ENCODE measurements around the gene TFDP2.

TFDP2 gene

GRCh38 chr3:142046320-142047020 is 102.9 kb downstream of the TFDP2 start:
- TF ChIP-seq CSDC2 (CRISPR knock-in tag; IDR thresholded peaks at IDR 0.05) = no peak
- no peak for TF ChIP-seq PATZ1 (CRISPR knock-in tag; IDR thresholded peaks at IDR 0.05; ENCODE audit: borderline replicate concordance)
- TF ChIP-seq SNAI2 (CRISPR knock-in tag; IDR thresholded peaks at IDR 0.05) = no peak
- no peak for TF ChIP-seq ZNF565 (CRISPR knock-in tag; conservative IDR thresholded peaks at IDR 0.05; ENCODE audit: low read depth)
- TF ChIP-seq PPARA (CRISPR knock-in tag; IDR thresholded peaks at IDR 0.05; ENCODE audit: borderline replicate concordance) = no peak
- no peak for TF ChIP-seq RARB (CRISPR knock-in tag; IDR thresholded peaks at IDR 0.05)
- TF ChIP-seq CSRNP3 (CRISPR knock-in tag; IDR thresholded peaks at IDR 0.05) = no peak
- no peak for TF ChIP-seq GLIS3 (CRISPR knock-in tag; IDR thresholded peaks at IDR 0.05)
- TF ChIP-seq TSHZ2 (CRISPR knock-in tag; IDR thresholded peaks at IDR 0.05) = no peak
- no peak for ATAC-seq

GRCh38 chr3:142040941-142041491 is 108.3 kb downstream of the TFDP2 start:
- TF ChIP-seq ISL1 (CRISPR knock-in tag; IDR thresholded peaks at IDR 0.05) = no peak
- no peak for TF ChIP-seq PATZ1 (CRISPR knock-in tag; IDR thresholded peaks at IDR 0.05; ENCODE audit: borderline replicate concordance)
- TF ChIP-seq ZFP3 (CRISPR knock-in tag; IDR thresholded peaks at IDR 0.05) = no peak
- no peak for TF ChIP-seq CREB5 (CRISPR knock-in tag; IDR thresholded peaks at IDR 0.05; ENCODE audit: low read depth)
- no peak for TF ChIP-seq SNAI2 (CRISPR knock-in tag; IDR thresholded peaks at IDR 0.05)
- TF ChIP-seq OSR1 (CRISPR knock-in tag; IDR thresholded peaks at IDR 0.05) = no peak
- no peak for TF ChIP-seq ESRRG (CRISPR knock-in tag; IDR thresholded peaks at IDR 0.05)
- no peak for TF ChIP-seq CSDC2 (CRISPR knock-in tag; IDR thresholded peaks at IDR 0.05)
- TF ChIP-seq BACH2 (CRISPR knock-in tag; IDR thresholded peaks at IDR 0.05; ENCODE audit: borderline replicate concordance) = no peak
- no peak for TF ChIP-seq RARB (CRISPR knock-in tag; IDR thresholded peaks at IDR 0.05)
- no peak for TF ChIP-seq ZNF70 (CRISPR knock-in tag; IDR thresholded peaks at IDR 0.05)
- no peak for TF ChIP-seq ARNTL (CRISPR knock-in tag; IDR thresholded peaks at IDR 0.05; ENCODE audit: borderline replicate concordance, low read depth)
- TF ChIP-seq TCF4 (CRISPR knock-in tag; IDR thresholded peaks at IDR 0.05; ENCODE audit: borderline replicate concordance) = no peak
- no peak for TF ChIP-seq GLIS3 (CRISPR knock-in tag; IDR thresholded peaks at IDR 0.05)
- no peak for TF ChIP-seq POU6F1 (CRISPR knock-in tag; IDR thresholded peaks at IDR 0.05; ENCODE audit: borderline replicate concordance, low read depth)
- TF ChIP-seq TSHZ2 (CRISPR knock-in tag; IDR thresholded peaks at IDR 0.05) = no peak
- no peak for TF ChIP-seq ZC3H10 (CRISPR knock-in tag; IDR thresholded peaks at IDR 0.05)
- no peak for TF ChIP-seq ZNF8 (CRISPR knock-in tag; IDR thresholded peaks at IDR 0.05)
- no peak for TF ChIP-seq PPARA (CRISPR knock-in tag; IDR thresholded peaks at IDR 0.05; ENCODE audit: borderline replicate concordance)
- ATAC-seq = no peak
